Lower leg skin (tissue), 4 donors: ENCODE measurements around the gene KCNMA1. TPM values are rescaled to one million over a fixed set of nuclear protein-coding genes. Genes with fewer than 3 reads are reported as not detected.

Experiments
- DNase-seq, 2 donors: peaks; one replicate each; pipeline ENCODE4 v3.0.0-alpha.2; 2019; ENCODE audit warnings: low spot score in 2 of 2
- H3K4me3 ChIP-seq: fragments of 200-600 bp; sonication (generic); 2 replicates; pipeline ENCODE4 v1.5.1; 2017; ENCODE audit warnings: mild to moderate bottlenecking, low read depth; ENCODE audit not compliant: poor library complexity, severe bottlenecking
- CTCF ChIP-seq, 3 donors: fragments of 450-650 bp; IDR thresholded peaks; one replicate each; pipeline ENCODE4 v1.5.1; 2016; ENCODE audit warnings: antibody characterized with exemption in 3 of 3, mild to moderate bottlenecking in 3 of 3, moderate library complexity in 2 of 3
- POLR2A ChIP-seq, 2 donors: fragments of 450-650 bp; IDR thresholded peaks; one replicate each; pipeline ENCODE4 v1.6.1; 2016 to 2017; ENCODE audit warnings: antibody characterized with exemption in 2 of 2, mild to moderate bottlenecking in 1 of 2, moderate library complexity in 1 of 2
- WGBS, 2 donors: methylation state at CpG; one replicate each; pipeline ENCODE4 v1.1.5; 2018; 5-methylcytosine and 5-hydroxymethylcytosine counted together
- intact Hi-C: fragments of 100-400 bp; cut with DNase I; formaldehyde crosslinking; loops from one replicate; pipeline ENCODE4 v1.15.0; 2023; ENCODE audit warnings: low total_unique reads
- total RNA-seq, 4 donors: library from RNA; depleted of rRNA; stranded (reverse); fragments of >200 nt; gene quantifications; one replicate each; pipeline ENCODE4 v1.1.0, GENCODE V29; 2016

The KCNMA1 gene
- total RNA-seq, 4 donors from 2014 or later = 4.1 to 9.9 (median 6.5) TPM

- intact Hi-C loops = no loop called here
- WGBS, 2 donors = 75 to 80% methylated on average over 10 of the region's 10 CpGs
- no peak overlapping the region for H3K4me3 ChIP-seq
- DNase-seq = no peak
- TF ChIP-seq CTCF (IDR thresholded peaks at IDR 0.05) (no peak), POLR2A (IDR thresholded peaks at IDR 0.05) (no peak)
Measured at GRCh38 chr10:77398986-77399755, 238.4 kb downstream of the KCNMA1 start.

GRCh38 chr10:77398558-77398957, 239.1 kb downstream of the KCNMA1 start:
- 68 to 84% methylated on average over 2 of the region's 2 CpGs for WGBS, 2 donors
- DNase-seq = no peak
- no peak overlapping the region for H3K4me3 ChIP-seq
- intact Hi-C loops = no loop called here
- TF ChIP-seq CTCF (IDR thresholded peaks at IDR 0.05) (no peak), POLR2A (IDR thresholded peaks at IDR 0.05) (no peak)

- WGBS, 2 donors = 82 to 92% methylated on average over 4 of the region's 4 CpGs
- no peak overlapping the region for H3K4me3 ChIP-seq
- TF ChIP-seq POLR2A (IDR thresholded peaks at IDR 0.05) = no peak
- TF ChIP-seq CTCF (IDR thresholded peaks at IDR 0.05) = no peak
- intact Hi-C loops = no loop called here
- DNase-seq = no peak
Measured at GRCh38 chr10:77397103-77397502, 240.5 kb downstream of the KCNMA1 start.

GRCh38 chr10:77396290-77396689, 241.3 kb downstream of the KCNMA1 start:
- intact Hi-C loops = no loop called here
- TF ChIP-seq POLR2A (IDR thresholded peaks at IDR 0.05) (no peak), CTCF (IDR thresholded peaks at IDR 0.05) (no peak)
- no peak for DNase-seq
- H3K4me3 ChIP-seq = no peak overlapping the region
- 90 to 95% methylated on average over 2 of the region's 2 CpGs for WGBS, 2 donors

GRCh38 chr10:77393821-77394501, 243.6 kb downstream of the KCNMA1 start:
- peak in 1 of 2 donors; percentile 72 for DNase-seq
- 53 to 64% methylated on average over 9 of the region's 9 CpGs for WGBS, 2 donors

More at GRCh38 chr10:77393821-77394501, 243.6 kb downstream of the KCNMA1 start:
- H3K4me3 ChIP-seq = no peak overlapping the region
- TF ChIP-seq POLR2A (IDR thresholded peaks at IDR 0.05) = no peak
- no peak for TF ChIP-seq CTCF (IDR thresholded peaks at IDR 0.05)
- intact Hi-C loops = no loop called here
